Kidney (tissue), 14 donors: ENCODE data around the gene CA5B. TPM values are rescaled to one million over a fixed set of nuclear protein-coding genes. Genes with fewer than 3 reads are reported as not detected.
"Not testable (repeated sequence)": the region's sequence is repeated elsewhere in the genome, so short reads cannot be mapped to it uniquely, and the experiment has no call there.

Experiments used
- DNase-seq, 5 donors: peaks; one replicate each; pipeline ENCODE4 v3.0.0-alpha.2; 2013 to 2020
- FAIRE-seq: peaks from 2 replicates; lab custom pipeline; 2012; peaks lifted over from hg19 to GRCh38; lab: Jason Lieb, UNC
- H3K27ac ChIP-seq, 2 donors: one replicate each; pipeline ENCODE4 v1.7.0; 2013; ENCODE audit warnings: low read depth in 2 of 2, low read length in 2 of 2, inconsistent platforms in 1 of 2
- H3K27me3 ChIP-seq: one replicate; pipeline ENCODE4 v1.7.1; 2013; ENCODE audit warnings: low read length, inconsistent platforms; ENCODE audit not compliant: control insufficient read depth, insufficient read depth
- H3K36me3 ChIP-seq, 3 donors: one replicate each; pipeline versions ENCODE4 v1.7.0 to v1.7.1; 2013; ENCODE audit warnings: low read length in 3 of 3, control low read depth in 1 of 3, inconsistent platforms in 1 of 3; ENCODE audit not compliant: insufficient read depth in 3 of 3, control insufficient read depth in 2 of 3
- H3K4me1 ChIP-seq, 3 donors: one replicate each; pipeline versions ENCODE4 v1.7.0 to v1.7.1; 2013; ENCODE audit warnings: low read length in 3 of 3, inconsistent platforms in 1 of 3, low read depth in 1 of 3; ENCODE audit not compliant: control insufficient read depth in 2 of 3, insufficient read depth in 2 of 3
- H3K4me3 ChIP-seq, 3 donors: one replicate each; pipeline versions ENCODE4 v1.7.0 to v1.8.1; 2013; ENCODE audit warnings: low read length in 3 of 3, control low read depth in 1 of 3, inconsistent platforms in 1 of 3
- H3K9ac ChIP-seq, 3 donors: one replicate each; pipeline versions ENCODE4 v1.7.0 to v1.7.1; 2013; ENCODE audit warnings: low read length in 3 of 3, control low read depth in 1 of 3, inconsistent platforms in 1 of 3
- H3K9me3 ChIP-seq, 3 donors: one replicate each; pipeline versions ENCODE4 v1.7.0 to v1.7.1; 2013; ENCODE audit warnings: low read length in 3 of 3, control low read depth in 1 of 3, inconsistent platforms in 1 of 3; ENCODE audit not compliant: control insufficient read depth in 2 of 3, insufficient read depth in 1 of 3
- CTCF ChIP-seq: IDR thresholded peaks from 3 replicates; pipeline ENCODE4 v1.5.1; 2012; ENCODE audit warnings: mild to moderate bottlenecking, moderate library complexity, borderline replicate concordance; ENCODE audit not compliant: insufficient read depth; ENCODE audit errors: extremely low read depth
- intact Hi-C: fragments of 100-400 bp; cut with DNase I; formaldehyde crosslinking; loops from one replicate; pipeline ENCODE4 v1.11.1; 2022
- polyA plus RNA-seq: library from polyadenylated mRNA; stranded (reverse); fragments of 350-450 nt; fragmentation: Illumina TruSeq; extraction: RNeasy Lipid Tissue Mini Kit (QIAGEN cat#74804); gene quantifications from one replicate; pipeline ENCODE4 v1.2.3, GENCODE V29; 2014; ENCODE audit warnings: low read depth, low replicate concordance; ENCODE audit not compliant: insufficient read depth
- total RNA-seq: library from RNA; stranded (reverse); fragmentation: NEBNext Ultra II Directional; extraction: Animal tissue kit (Norgen Biotek cat#: 25700); gene quantifications from one replicate; pipeline ENCODE4 v1.2.1, GENCODE V29; 2021
- donor health status: control.
- donor health status: control.
- donor health status: control.
- donor health status: control.
- donor health status: control.
- donor health status: DM: yes; HTN: yes; CAD: no.
- donor health status: Normal renal cell carcinoma (clear cell type).

Gene CA5B
- total and polyA plus RNA-seq, 2 donors from 2014 or later, result 1.9 to 18.2 TPM

- DNase-seq, result no peak
- FAIRE-seq, result no peak
- TF ChIP-seq CTCF, result no peak
- Histone ChIP-seq H3K36me3 (peaks cover 0 to under 1% (median 0%) of the 10 kb centered on the region in 3 donors), H3K4me1 (no peaks in the 10 kb centered on the region), H3K27ac (no peak overlapping the region), H3K9me3 (no peaks in the 10 kb centered on the region), H3K27me3 (peaks cover 3% of the 10 kb centered on the region), H3K9ac (no peak overlapping the region), H3K4me3 (no peak overlapping the region)
- intact Hi-C loops, result no loop called here
These were observed 87.9 kb downstream of the CA5B start for GRCh38 chrX:15825936-15826335.

GRCh38 chrX:15829217-15829616 lies 91.1 kb downstream of the CA5B start:
- Histone ChIP-seq H3K27me3 (peaks cover 3% of the 10 kb centered on the region), H3K4me3 (no peak overlapping the region), H3K9me3 (no peaks in the 10 kb centered on the region), H3K36me3 (no peaks in the 10 kb centered on the region), H3K27ac (no peak overlapping the region), H3K4me1 (no peaks in the 10 kb centered on the region), H3K9ac (no peak overlapping the region)
- FAIRE-seq (no peak), DNase-seq (no peak)
- intact Hi-C loops, result no loop called here
- no peak for TF ChIP-seq CTCF

GRCh38 chrX:15831347-15831746 lies 93.3 kb downstream of the CA5B start:
- H3K4me3 ChIP-seq, H3K27ac ChIP-seq, H3K9me3 ChIP-seq, FAIRE-seq, H3K9ac ChIP-seq, DNase-seq, H3K36me3 ChIP-seq, H3K27me3 ChIP-seq, H3K4me1 ChIP-seq, intact Hi-C loops: not testable (repeated sequence)

GRCh38 chrX:15834053-15834452 lies 96.0 kb downstream of the CA5B start:
- H3K4me1 ChIP-seq, result no peaks in the 10 kb centered on the region
- no peaks in the 10 kb centered on the region for H3K27me3 ChIP-seq
- H3K4me3 ChIP-seq, result no peak overlapping the region
- FAIRE-seq (no peak), DNase-seq (no peak)
- H3K27ac ChIP-seq, result no peak overlapping the region
- no peak for TF ChIP-seq CTCF
- no peaks in the 10 kb centered on the region for H3K36me3 ChIP-seq
- no peaks in the 10 kb centered on the region for H3K9me3 ChIP-seq
- no peak overlapping the region for H3K9ac ChIP-seq
- intact Hi-C loops, result no loop called here
